ENCODE measurements around the gene SORL1.

The SORL1 gene

GRCh38 chr11:121540627-121541026 is 88.5 kb downstream of the SORL1 start:
- DNase-seq: no peak

- no peak for DNase-seq
These were observed 91.8 kb downstream of the SORL1 start for GRCh38 chr11:121543836-121544380.

- DNase-seq: peak; percentile 3
These were observed 92.8 kb downstream of the SORL1 start for GRCh38 chr11:121544956-121545355.

- DNase-seq: no peak
These were observed 95.5 kb downstream of the SORL1 start for GRCh38 chr11:121547574-121547973.

GRCh38 chr11:121550247-121551030 is 98.3 kb downstream of the SORL1 start:
- no peak for DNase-seq

GRCh38 chr11:121551463-121551862 is 99.3 kb downstream of the SORL1 start:
- DNase-seq: no peak

GRCh38 chr11:121552154-121552553 is 100.0 kb downstream of the SORL1 start:
- DNase-seq: no peak

- DNase-seq: no peak
These were observed 100.5 kb downstream of the SORL1 start for GRCh38 chr11:121552644-121553043.

GRCh38 chr11:121553389-121553788 is 101.3 kb downstream of the SORL1 start:
- DNase-seq: no peak

GRCh38 chr11:121553806-121554205 is 101.7 kb downstream of the SORL1 start:
- no peak for DNase-seq

GRCh38 chr11:121554552-121554951 is 102.4 kb downstream of the SORL1 start:
- DNase-seq: no peak

GRCh38 chr11:121555121-121555520 is 103.0 kb downstream of the SORL1 start:
- DNase-seq: no peak

GRCh38 chr11:121556937-121557336 is 104.8 kb downstream of the SORL1 start:
- DNase-seq: no peak

- DNase-seq: no peak
These were observed 105.2 kb downstream of the SORL1 start for GRCh38 chr11:121557348-121557747.

GRCh38 chr11:121559606-121560200 is 107.6 kb downstream of the SORL1 start:
- no peak for DNase-seq

- no peak for DNase-seq
These were observed 108.1 kb downstream of the SORL1 start for GRCh38 chr11:121560236-121560635.

- no peak for DNase-seq
These were observed 109.1 kb downstream of the SORL1 start for GRCh38 chr11:121561240-121561639.

- no peak for DNase-seq
These were observed 109.6 kb downstream of the SORL1 start for GRCh38 chr11:121561716-121562115.

- no peak for DNase-seq
These were observed 110.9 kb downstream of the SORL1 start for GRCh38 chr11:121563003-121563402.

- DNase-seq: no peak
These were observed 112.0 kb downstream of the SORL1 start for GRCh38 chr11:121563900-121564822.

- no peak for DNase-seq
These were observed 113.0 kb downstream of the SORL1 start for GRCh38 chr11:121564948-121565684.

Data from central memory CD4-positive, alpha-beta T cell (primary cell).